AG10803 (cell line): Measurements from ENCODE around the gene PCGF5.
A peak's percentile ranks its signal among the peaks of the same experiment; 100 is the strongest.
"Not testable (repeated sequence)": the region's sequence is repeated elsewhere in the genome, so short reads cannot be mapped to it uniquely, and the experiment has no call there.

Source experiments
- DNase-seq: peaks from one replicate; pipeline ENCODE4 v3.0.0; 2010; ENCODE audit warnings: low read depth
- H3K4me3 ChIP-seq: 2 replicates; pipeline ENCODE4 v1.5.1; 2011; ENCODE audit warnings: mild to moderate bottlenecking, low read length, control low read depth
- CTCF ChIP-seq: conservative IDR thresholded peaks from 2 replicates; pipeline ENCODE4 v1.5.1; 2011; ENCODE audit warnings: mild to moderate bottlenecking, low read length, control low read depth, inconsistent platforms

PCGF5 gene

GRCh38 chr10:91249700-91250099 is 29.2 kb downstream of the PCGF5 start:
- no peak for DNase-seq
- TF ChIP-seq CTCF: no peak
- H3K4me3 ChIP-seq: no peak overlapping the region

GRCh38 chr10:91250341-91250740 is 29.9 kb downstream of the PCGF5 start:
- no peak overlapping the region for H3K4me3 ChIP-seq
- no peak for DNase-seq
- no peak for TF ChIP-seq CTCF

- DNase-seq: peak; percentile 55
- peak; percentile 96 for TF ChIP-seq CTCF
- H3K4me3 ChIP-seq: no peak overlapping the region
These were observed 31.1 kb downstream of the PCGF5 start for GRCh38 chr10:91251430-91252056.

- no peak for TF ChIP-seq CTCF
- H3K4me3 ChIP-seq: no peak overlapping the region
- DNase-seq: no peak
These were observed 32.8 kb downstream of the PCGF5 start for GRCh38 chr10:91253300-91253699.

- DNase-seq: no peak
- TF ChIP-seq CTCF: no peak
- H3K4me3 ChIP-seq: no peak overlapping the region
These were observed 36.8 kb downstream of the PCGF5 start for GRCh38 chr10:91257310-91257709.

GRCh38 chr10:91260417-91260816 is 40.0 kb downstream of the PCGF5 start:
- DNase-seq, H3K4me3 ChIP-seq: not testable (repeated sequence)

GRCh38 chr10:91271886-91272285 is 51.4 kb downstream of the PCGF5 start:
- TF ChIP-seq CTCF: no peak
- peak; percentile 86 for DNase-seq
- no peak overlapping the region for H3K4me3 ChIP-seq
